Stimulated activated CD8-positive, alpha-beta memory T cell treated with anti-CD3 and anti-CD28 coated beads, Interleukin-7, amount 100 ng/mL, for 1 hour (primary cell): ENCODE results near the gene ZNF554.

Experiments
- DNase-seq, 2 donors: peaks; one replicate each; pipeline ENCODE4 v3.0.0-alpha.2; 2020; ENCODE audit warnings: low read depth in 2 of 2

ZNF554 gene

GRCh38 chr19:2819540-2820111 is at the start of gene ZNF554:
Gene ZNF554, plus strand, starts transcription at chr19:2819868. Its CDS starts 204 bp downstream, at chr19:2820072.
- peak; percentile 96 to 97 for DNase-seq

- DNase-seq, result no peak
Observed at GRCh38 chr19:2770055-2771013, 49.3 kb upstream of the ZNF554 start.

GRCh38 chr19:2771786-2772674 is 47.6 kb upstream of the ZNF554 start:
- no peak for DNase-seq

GRCh38 chr19:2774083-2774679 is 45.5 kb upstream of the ZNF554 start:
- DNase-seq, result no peak

- DNase-seq, result no peak
Observed at GRCh38 chr19:2774953-2775555, 44.6 kb upstream of the ZNF554 start.

GRCh38 chr19:2775556-2776430 is 43.9 kb upstream of the ZNF554 start:
- DNase-seq, result peak; percentile 20 to 33

GRCh38 chr19:2777952-2778683 is 41.5 kb upstream of the ZNF554 start:
- DNase-seq, result no peak

GRCh38 chr19:2779121-2779740 is 40.4 kb upstream of the ZNF554 start:
- no peak for DNase-seq

GRCh38 chr19:2780284-2780683 is 39.4 kb upstream of the ZNF554 start:
- DNase-seq, result no peak

GRCh38 chr19:2782329-2782935 is 37.2 kb upstream of the ZNF554 start:
- no peak for DNase-seq

- peak; percentile 92 to 94 for DNase-seq
Observed at GRCh38 chr19:2782936-2783780, 36.5 kb upstream of the ZNF554 start, which contains the start of gene SGTA. Gene SGTA, minus strand, starts transcription at chr19:2783273. Its CDS starts 14,205 bp downstream, at chr19:2769068.

GRCh38 chr19:2783781-2784145 is 35.9 kb upstream of the ZNF554 start:
- DNase-seq, result no peak

GRCh38 chr19:2785244-2785997 is 34.2 kb upstream of the ZNF554 start, which contains the start of gene THOP1:
Gene THOP1, plus strand, starts transcription at chr19:2785503. Its CDS starts 160 bp downstream, at chr19:2785663.
- DNase-seq, result peak; percentile 90 to 96

GRCh38 chr19:2787115-2787514 is 32.6 kb upstream of the ZNF554 start:
- no peak for DNase-seq

- no peak for DNase-seq
Observed at GRCh38 chr19:2788237-2788636, 31.4 kb upstream of the ZNF554 start.

- no peak for DNase-seq
Observed at GRCh38 chr19:2790194-2790556, 29.5 kb upstream of the ZNF554 start.
